H1 (cell line): Measurements from ENCODE around the gene S100A8. TPM values are rescaled to one million over a fixed set of nuclear protein-coding genes. Genes with fewer than 3 reads are reported as not detected.

Source experiments
- polyA plus RNA-seq, 7 experiments: library from polyadenylated mRNA; depleted of rRNA in 3 of 7; stranded (reverse) in 5 of 7; unstranded in 2 of 7; fragments of >200 nt in 5 of 7; fragments of 200-250 nt in 2 of 7; gene quantifications; 1 replicate in 5 of 7; 2 replicates in 1 of 7; 4 replicates in 1 of 7; pipeline versions ENCODE4 v1.2.1 to v1.2.3, GENCODE V29; 2011 to 2013; ENCODE audit warnings: missing spikeins in 2 of 7, mixed read lengths in 2 of 7
- small RNA-seq: library from polyadenylated mRNA; stranded (forward); fragments of <200 nt; extraction: miRNeasy Mini kit (QIAGEN cat#:217004); gene quantifications from one replicate; pipeline ENCODE3, GENCODE V24; 2013; ENCODE audit not compliant: insufficient read depth
- total RNA-seq: library from RNA; stranded (reverse); fragmentation: NEBNext Ultra II Directional; extraction: Animal tissue kit (Norgen Biotek cat#: 25700); gene quantifications from 2 replicates; pipeline ENCODE4 v1.2.1, GENCODE V29; 2021

S100A8 gene
- total and polyA plus RNA-seq, 2 of the 8 experiments (the other 6 are each of a cell fraction or from before 2014, with no cell fraction given): not detected

Small RNA genes within 50 kb of the gene (small RNA-seq; reads per million reads assigned to genes)
- not detected for gene S100A15A

Other genes with a start within 250 kb of the S100A8 start
- gene SPRR2G, start 240.2 kb downstream of the S100A8 start, total RNA-seq: not detected in 2 replicates
- not detected in 2 replicates for gene SPRR2G, start 240.2 kb downstream of the S100A8 start, polyA plus RNA-seq (2011; rRNA removed)
- not detected in 2 replicates for gene LELP1, start 187.6 kb downstream of the S100A8 start, total RNA-seq
- gene LELP1, start 187.6 kb downstream of the S100A8 start, polyA plus RNA-seq (2011; rRNA removed): not detected in 2 replicates
- not detected in 2 replicates for gene PRR9, start 173.5 kb downstream of the S100A8 start, total RNA-seq
- gene PRR9, start 173.5 kb downstream of the S100A8 start, polyA plus RNA-seq (2011; rRNA removed): not detected in 2 replicates
- not detected in 2 replicates for gene LORICRIN, start 131.4 kb downstream of the S100A8 start, total RNA-seq
- gene LORICRIN, start 131.4 kb downstream of the S100A8 start, polyA plus RNA-seq (2011; rRNA removed): 0.08 TPM in 1 of 2 replicates, not detected in the other
- gene PGLYRP3, start 78.1 kb downstream of the S100A8 start, total RNA-seq: not detected in 2 replicates
- not detected in 2 replicates for gene PGLYRP3, start 78.1 kb downstream of the S100A8 start, polyA plus RNA-seq (2011; rRNA removed)
- gene PGLYRP4, start 42.2 kb downstream of the S100A8 start, total RNA-seq: not detected in 2 replicates
- not detected in 2 replicates for gene PGLYRP4, start 42.2 kb downstream of the S100A8 start, polyA plus RNA-seq (2011; rRNA removed)
- gene S100A9, start 33.2 kb downstream of the S100A8 start, total RNA-seq: not detected in 2 replicates
- gene S100A9, start 33.2 kb downstream of the S100A8 start, polyA plus RNA-seq (2011; rRNA removed): not detected in 2 replicates
- gene S100A12, start 15.5 kb downstream of the S100A8 start, total RNA-seq: not detected in 2 replicates
- gene S100A12, start 15.5 kb downstream of the S100A8 start, polyA plus RNA-seq (2011; rRNA removed): not detected in 2 replicates
- gene S100A7A, start 25.4 kb upstream of the S100A8 start, total RNA-seq: not detected in 2 replicates
- not detected in 2 replicates for gene S100A7A, start 25.4 kb upstream of the S100A8 start, polyA plus RNA-seq (2011; rRNA removed)
- not detected in 2 replicates for gene S100A7, start 69.6 kb upstream of the S100A8 start, total RNA-seq
- gene S100A7, start 69.6 kb upstream of the S100A8 start, polyA plus RNA-seq (2011; rRNA removed): not detected in 2 replicates
- gene S100A6, start 144.9 kb upstream of the S100A8 start, total RNA-seq: 11.1 and 11.5 TPM in 2 replicates
- 45.8 and 63.0 TPM in 2 replicates for gene S100A6, start 144.9 kb upstream of the S100A8 start, polyA plus RNA-seq (2011; rRNA removed)
- not detected in 2 replicates for gene S100A5, start 149.9 kb upstream of the S100A8 start, total RNA-seq
- gene S100A5, start 149.9 kb upstream of the S100A8 start, polyA plus RNA-seq (2011; rRNA removed): not detected in 2 replicates
- 36.3 and 39.6 TPM in 2 replicates for gene S100A4, start 154.7 kb upstream of the S100A8 start, total RNA-seq
- 43.3 and 85.4 TPM in 2 replicates for gene S100A4, start 154.7 kb upstream of the S100A8 start, polyA plus RNA-seq (2011; rRNA removed)
- gene S100A3, start 158.2 kb upstream of the S100A8 start, total RNA-seq: 0.47 TPM in 1 of 2 replicates, not detected in the other
- gene S100A3, start 158.2 kb upstream of the S100A8 start, polyA plus RNA-seq (2011; rRNA removed): 0.26 and 0.77 TPM in 2 replicates
- gene S100A2, start 174.8 kb upstream of the S100A8 start, total RNA-seq: 2.0 TPM in 1 of 2 replicates, not detected in the other
- gene S100A2, start 174.8 kb upstream of the S100A8 start, polyA plus RNA-seq (2011; rRNA removed): 0.71 and 0.86 TPM in 2 replicates
- 14.7 and 14.9 TPM in 2 replicates for gene S100A16, start 222.1 kb upstream of the S100A8 start, total RNA-seq
- 51.7 and 61.4 TPM in 2 replicates for gene S100A16, start 222.1 kb upstream of the S100A8 start, polyA plus RNA-seq (2011; rRNA removed)
- 1.4 and 1.5 TPM in 2 replicates for gene S100A14, start 225.3 kb upstream of the S100A8 start, total RNA-seq
- 3.7 and 5.3 TPM in 2 replicates for gene S100A14, start 225.3 kb upstream of the S100A8 start, polyA plus RNA-seq (2011; rRNA removed)
- 63.6 and 65.3 TPM in 2 replicates for gene S100A13, start 236.4 kb upstream of the S100A8 start, total RNA-seq
- 79.0 and 127 TPM in 2 replicates for gene S100A13, start 236.4 kb upstream of the S100A8 start, polyA plus RNA-seq (2011; rRNA removed)
- gene S100A1, start 237.4 kb upstream of the S100A8 start, total RNA-seq: not detected in 2 replicates
- gene S100A1, start 237.4 kb upstream of the S100A8 start, polyA plus RNA-seq (2011; rRNA removed): 1.1 and 2.0 TPM in 2 replicates
- gene CHTOP, start 243.0 kb upstream of the S100A8 start, total RNA-seq: 103 and 104 TPM in 2 replicates
- 73.6 and 84.6 TPM in 2 replicates for gene CHTOP, start 243.0 kb upstream of the S100A8 start, polyA plus RNA-seq (2011; rRNA removed)